Heart left ventricle (tissue), 16 donors: ENCODE results near the gene ARMC2. TPM values are rescaled to one million over a fixed set of nuclear protein-coding genes. Genes with fewer than 3 reads are reported as not detected.
A peak's percentile ranks its signal among the peaks of the same experiment; 100 is the strongest.
"Not testable (repeated sequence)": the region's sequence is repeated elsewhere in the genome, so short reads cannot be mapped to it uniquely, and the experiment has no call there.

ENCODE experiments used
- ATAC-seq, 4 donors: fragments of 200-7000 bp; cut with Tn5 transposase; one replicate each; pipeline ENCODE4 v1.9.1; 2020 to 2022; ENCODE audit warnings: moderate library complexity in 4 of 4, mild to moderate bottlenecking in 3 of 4, moderate number of reproducible peaks in 1 of 4
- DNase-seq, 5 donors: peaks; one replicate each; pipeline ENCODE4 v3.0.0-alpha.2; 2020
- H3K27ac ChIP-seq, 12 donors: fragments of 200-600 bp; sonication (generic) in 4 of 12; one replicate each; pipeline versions ENCODE4 v1.5.0 to v1.8.0; 2016 to 2022; ENCODE audit warnings: mild to moderate bottlenecking in 2 of 12
- H3K27me3 ChIP-seq, 9 donors: fragments of 200-600 bp; sonication (generic) in 2 of 9; one replicate each; pipeline versions ENCODE4 v1.5.1 to v1.8.0; 2016 to 2022; ENCODE audit warnings: mild to moderate bottlenecking in 3 of 9
- H3K36me3 ChIP-seq, 9 donors: fragments of 200-600 bp; sonication (generic) in 2 of 9; one replicate each; pipeline versions ENCODE4 v1.5.0 to v1.8.0; 2018 to 2022; ENCODE audit warnings: mild to moderate bottlenecking in 2 of 9
- H3K4me1 ChIP-seq, 12 donors: fragments of 200-600 bp; sonication (generic) in 4 of 12; one replicate each; pipeline versions ENCODE4 v1.5.0 to v1.8.0; 2016 to 2022; ENCODE audit warnings: mild to moderate bottlenecking in 3 of 12
- H3K4me3 ChIP-seq, 12 donors: fragments of 200-600 bp; sonication (generic) in 4 of 12; one replicate each; pipeline versions ENCODE4 v1.5.0 to v1.8.0; 2017 to 2022; ENCODE audit warnings: mild to moderate bottlenecking in 9 of 12, moderate library complexity in 4 of 12
- H3K9me3 ChIP-seq, 12 donors: fragments of 200-600 bp; sonication (generic) in 4 of 12; one replicate each; pipeline versions ENCODE4 v1.5.0 to v1.8.0; 2016 to 2022; ENCODE audit warnings: mild to moderate bottlenecking in 1 of 12
- POLR2A ChIP-seq, 2 donors: fragments of 450-650 bp; IDR thresholded peaks; one replicate each; pipeline ENCODE4 v1.6.1; 2017; ENCODE audit warnings: antibody characterized with exemption in 2 of 2, mild to moderate bottlenecking in 2 of 2, moderate library complexity in 2 of 2
- WGBS, 4 donors: extraction: QIAGEN DNeasy Blood & Tissue Kit in 2 of 4; methylation state at CpG; one replicate each; pipeline versions ENCODE4 v1.1.5 to v1.1.7; 2013 to 2018; 5-methylcytosine and 5-hydroxymethylcytosine counted together
- intact Hi-C, 10 donors: fragments of 100-400 bp; cut with DNase I; formaldehyde crosslinking; loops; one replicate each; pipeline versions ENCODE4 v1.11.1 to v1.14.2; 2022
- polyA plus RNA-seq, 2 donors: library from polyadenylated mRNA; stranded (reverse); fragments of 200-250 nt; gene quantifications; one replicate each; pipeline ENCODE4 v1.2.3, GENCODE V29; 2013
- total RNA-seq, 9 donors: library from RNA; depleted of rRNA in 2 of 9; stranded (reverse); fragments of >200 nt in 2 of 9; fragmentation: NEBNext Ultra II Directional in 3 of 9; extraction: Animal tissue kit (Norgen Biotek cat#: 25700) in 3 of 9; gene quantifications; one replicate each; pipeline versions ENCODE4 v1.1.0 to v1.2.4, GENCODE V29; 2016 to 2023
- TF ChIP-seq, protein P1 (sequence below), 12 donors: fragments of 200-600 bp; sonication (generic) in 4 of 12; IDR thresholded peaks; one replicate each; pipeline versions ENCODE4 v1.5.0 to v1.8.0; 2018 to 2022; ENCODE audit warnings: antibody characterized with exemption in 12 of 12, mild to moderate bottlenecking in 5 of 12
- donor health status: ischemic (EF 13 %, LVEDD 7.1; RV severe dilation, severe dysfunction).
- donor health status: healthy with polysubstance abuse.
- donor health status: DM: no; HTN: yes; CAD: no.
- donor health status: DM: no; HTN: no; CAD: no.
- donor health status: ischemic (EF 25% LVEDD 6.9; RV normal size, moderate dysfunction).
- donor health status: ischemic (EF 25% LVEDD 5.7; RV mildly dilated, moderate dysfunction).
- donor health status: healthy.
- donor health status: DM: yes; HTN: yes; CAD: no.
- donor health status: ischemic (EF 35%, LVEDD 5.7; RV mildly dilated, moderate dysfunction).
- donor health status: nonischemic (EF 11% LVEDD 7.7; RV severe dilation, severe dysfunction).
- donor health status: DM: yes; HTN: yes; CAD: no.
- donor health status: PGD.
- donor health status: ischemic (EF 29% LVEDD 5.4; RV normal size, mild dysfunction).
- donor health status: nonischemic (EF 23%, LVEDD 6.1; RV moderate dilation, normal function).

Gene ARMC2
- total and polyA plus RNA-seq, 11 donors = 3.1 to 18.0 (median 9.2) TPM

- Histone ChIP-seq H3K27ac (peak overlapping the region in 8 of 12 donors; percentile 12 to 82 (median 58)), H3K36me3 (peaks cover 0 to 57% (median 24%) of the 10 kb centered on the region in 9 donors), H3K4me1 (peaks cover 0 to 30% (median 5%) of the 10 kb centered on the region in 12 donors), H3K27me3 (no peaks in the 10 kb centered on the region), H3K9me3 (peaks cover 0 to 1% (median 0%) of the 10 kb centered on the region in 12 donors), H3K4me3 (no peak overlapping the region)
- intact Hi-C loops = no loop called here
- DNase-seq (peak; percentile 53 to 78 (median 58)), ATAC-seq (peak; percentile 67 to 93 (median 80))
- no peak for TF ChIP-seq POLR2A (IDR thresholded peaks at IDR 0.05)
- TF ChIP-seq, protein P1, sequence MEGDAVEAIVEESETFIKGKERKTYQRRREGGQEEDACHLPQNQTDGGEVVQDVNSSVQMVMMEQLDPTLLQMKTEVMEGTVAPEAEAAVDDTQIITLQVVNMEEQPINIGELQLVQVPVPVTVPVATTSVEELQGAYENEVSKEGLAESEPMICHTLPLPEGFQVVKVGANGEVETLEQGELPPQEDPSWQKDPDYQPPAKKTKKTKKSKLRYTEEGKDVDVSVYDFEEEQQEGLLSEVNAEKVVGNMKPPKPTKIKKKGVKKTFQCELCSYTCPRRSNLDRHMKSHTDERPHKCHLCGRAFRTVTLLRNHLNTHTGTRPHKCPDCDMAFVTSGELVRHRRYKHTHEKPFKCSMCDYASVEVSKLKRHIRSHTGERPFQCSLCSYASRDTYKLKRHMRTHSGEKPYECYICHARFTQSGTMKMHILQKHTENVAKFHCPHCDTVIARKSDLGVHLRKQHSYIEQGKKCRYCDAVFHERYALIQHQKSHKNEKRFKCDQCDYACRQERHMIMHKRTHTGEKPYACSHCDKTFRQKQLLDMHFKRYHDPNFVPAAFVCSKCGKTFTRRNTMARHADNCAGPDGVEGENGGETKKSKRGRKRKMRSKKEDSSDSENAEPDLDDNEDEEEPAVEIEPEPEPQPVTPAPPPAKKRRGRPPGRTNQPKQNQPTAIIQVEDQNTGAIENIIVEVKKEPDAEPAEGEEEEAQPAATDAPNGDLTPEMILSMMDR (IDR thresholded peaks at IDR 0.05) = no peak
- 67 to 77% (median 75%) methylated on average over 4 of the region's 4 CpGs for WGBS, 4 donors
These were observed 14.4 kb downstream of the ARMC2 start for GRCh38 chr6:108862479-108863191.

DNA sequence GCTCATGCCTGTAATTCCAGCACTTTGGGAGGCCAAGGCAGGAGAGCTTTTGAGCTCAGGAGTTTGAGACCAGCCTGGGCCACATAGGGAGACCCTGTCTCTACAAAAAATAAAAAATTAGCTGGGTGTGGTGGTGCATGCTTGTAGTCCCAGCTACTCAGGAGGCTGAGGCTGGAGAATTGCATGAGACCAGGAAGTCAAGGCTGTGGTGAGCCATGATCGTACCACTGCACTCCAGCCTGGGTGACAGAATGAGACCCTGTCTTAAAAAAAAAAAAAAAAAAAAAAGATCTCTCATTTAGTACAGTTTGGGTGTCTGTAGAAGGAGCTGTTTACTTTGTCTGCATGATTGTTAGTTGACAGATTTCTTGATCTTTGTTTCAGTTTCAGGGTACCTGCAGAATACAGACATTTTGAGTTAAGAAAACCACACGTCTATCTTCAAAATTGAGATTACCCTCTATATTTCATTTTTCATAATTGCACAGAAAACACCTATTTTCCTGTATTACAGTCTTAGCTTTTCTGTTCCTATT lies 17.6 kb downstream of the ARMC2 start:
- intact Hi-C loops, H3K4me3 ChIP-seq, H3K27me3 ChIP-seq, ATAC-seq, H3K27ac ChIP-seq, H3K9me3 ChIP-seq, DNase-seq: not testable (repeated sequence)
- peaks cover 0 to 42% (median 5%) of the 10 kb centered on the region in 9 donors for H3K36me3 ChIP-seq
- H3K4me1 ChIP-seq = peaks cover 0 to 30% (median 5%) of the 10 kb centered on the region in 12 donors
- 86 to 95% (median 94%) methylated on average over 2 of the region's 2 CpGs for WGBS, 4 donors

- H3K27ac ChIP-seq = no peak overlapping the region
- peaks cover 0 to 32% (median 5%) of the 10 kb centered on the region in 9 donors for H3K36me3 ChIP-seq
- no peaks in the 10 kb centered on the region for H3K27me3 ChIP-seq
- peaks cover 0 to 36% (median 9%) of the 10 kb centered on the region in 12 donors for H3K4me1 ChIP-seq
- ATAC-seq (no peak), DNase-seq (no peak)
- H3K9me3 ChIP-seq = no peaks in the 10 kb centered on the region
- H3K4me3 ChIP-seq = no peak overlapping the region
- intact Hi-C loops = no loop called here
- WGBS, 4 donors = 93 to 97% (median 94%) methylated on average over 3 of the region's 3 CpGs
- no peak for TF ChIP-seq POLR2A (IDR thresholded peaks at IDR 0.05)
- TF ChIP-seq, protein P1 (IDR thresholded peaks at IDR 0.05) = no peak
These were observed 18.6 kb downstream of the ARMC2 start for GRCh38 chr6:108866798-108867197.

GRCh38 chr6:108868647-108869046 lies 20.4 kb downstream of the ARMC2 start:
- Histone ChIP-seq H3K4me1 (peaks cover 0 to 39% (median 12%) of the 10 kb centered on the region in 12 donors), H3K4me3 (no peak overlapping the region), H3K27ac (peak overlapping the region in 11 of 12 donors; percentile 8 to 73 (median 41)), H3K36me3 (peaks cover 0 to 26% (median 4%) of the 10 kb centered on the region in 9 donors), H3K9me3 (no peaks in the 10 kb centered on the region), H3K27me3 (no peaks in the 10 kb centered on the region)
- 65 to 71% (median 68%) methylated on average over 8 of the region's 8 CpGs for whole genome bisulfite sequencing, 4 donors
- DNase-seq = peak in 4 of 5 donors; percentile 51 to 70 (median 64)
- TF ChIP-seq, protein P1 (IDR thresholded peaks at IDR 0.05) = peak in 2 of 12 donors; percentile 9 to 23
- TF ChIP-seq POLR2A (IDR thresholded peaks at IDR 0.05) = no peak
- peak; percentile 56 to 84 (median 70) for ATAC-seq
- intact Hi-C loops = no loop called here
